Heart right ventricle (tissue), 16 donors: ENCODE measurements around the gene LCE3C. TPM values are rescaled to one million over a fixed set of nuclear protein-coding genes. Genes with fewer than 3 reads are reported as not detected.

Source experiments
- ATAC-seq, 8 donors: fragments of 200-7000 bp; cut with Tn5 transposase; one replicate each; pipeline ENCODE4 v1.9.1; 2020; ENCODE audit warnings: mild to moderate bottlenecking in 8 of 8, moderate library complexity in 8 of 8, moderate number of reproducible peaks in 1 of 8
- DNase-seq, 2 donors: peaks; one replicate each; pipeline ENCODE4 v3.0.0-alpha.2; 2020
- H3K27ac ChIP-seq, 10 donors: fragments of 200-600 bp; sonication (generic) in 2 of 10; one replicate each; pipeline versions ENCODE4 v1.5.0 to v1.8.0; 2020 to 2022; ENCODE audit warnings: mild to moderate bottlenecking in 3 of 10
- H3K27me3 ChIP-seq, 7 donors: fragments of 200-600 bp; one replicate each; pipeline ENCODE4 v1.8.0; 2021 to 2022; ENCODE audit warnings: mild to moderate bottlenecking in 2 of 7
- H3K36me3 ChIP-seq, 9 donors: fragments of 200-600 bp; sonication (generic) in 1 of 9; one replicate each; pipeline versions ENCODE4 v1.5.0 to v1.8.0; 2020 to 2022; ENCODE audit warnings: mild to moderate bottlenecking in 2 of 9
- H3K4me1 ChIP-seq, 9 donors: fragments of 200-600 bp; sonication (generic) in 1 of 9; one replicate each; pipeline versions ENCODE4 v1.5.0 to v1.8.0; 2020 to 2022; ENCODE audit warnings: mild to moderate bottlenecking in 4 of 9
- H3K4me3 ChIP-seq, 10 donors: fragments of 200-600 bp; sonication (generic) in 2 of 10; one replicate each; pipeline versions ENCODE4 v1.5.0 to v1.8.0; 2020 to 2022; ENCODE audit warnings: mild to moderate bottlenecking in 7 of 10, moderate library complexity in 2 of 10
- H3K9me3 ChIP-seq, 11 donors: fragments of 200-600 bp in 10 of 11; sonication (generic) in 2 of 11; one replicate each; pipeline versions ENCODE4 v1.5.0 to v1.8.0; 2013 to 2022; ENCODE audit warnings: mild to moderate bottlenecking in 2 of 11, control low read depth in 1 of 11, moderate library complexity in 1 of 11
- CTCF ChIP-seq, 9 donors: fragments of 200-600 bp; sonication (generic) in 2 of 9; IDR thresholded peaks; one replicate each; pipeline versions ENCODE4 v1.5.0 to v1.8.0; 2021 to 2022; ENCODE audit warnings: antibody characterized with exemption in 9 of 9, mild to moderate bottlenecking in 5 of 9, moderate library complexity in 1 of 9
- WGBS, 2 donors: extraction: QIAGEN DNeasy Blood & Tissue Kit; methylation state at CpG; one replicate each; pipeline ENCODE4 v1.1.7; 2013; ENCODE audit warnings: inconsistent platforms in 1 of 2; 5-methylcytosine and 5-hydroxymethylcytosine counted together
- intact Hi-C, 10 donors: fragments of 100-400 bp; cut with DNase I; formaldehyde crosslinking; loops; one replicate each; pipeline versions ENCODE4 v1.11.1 to v1.14.2; 2022
- polyA plus RNA-seq, 2 donors: library from polyadenylated mRNA; stranded (reverse); fragments of 200-250 nt; gene quantifications; one replicate each; pipeline ENCODE4 v1.2.3, GENCODE V29; 2013
- total RNA-seq, 10 donors: library from RNA; stranded (reverse); fragmentation: NEBNext Ultra II Directional in 3 of 10; extraction: Animal tissue kit (Norgen Biotek cat#: 25700) in 3 of 10; gene quantifications; one replicate each; pipeline versions ENCODE4 v1.2.1 to v1.2.4, GENCODE V29; 2021 to 2023
- donor health status: Arrhythmogenic right ventricular cardiomyopathy.
- donor health status: ischemic (EF 13 %, LVEDD 7.1; RV severe dilation, severe dysfunction).
- donor health status: healthy with polysubstance abuse.
- donor health status: DM: no; HTN: yes; CAD: no.
- donor health status: DM: no; HTN: no; CAD: no.
- donor health status: ischemic (EF 25% LVEDD 6.9; RV normal size, moderate dysfunction).
- donor health status: ischemic (EF 25% LVEDD 5.7; RV mildly dilated, moderate dysfunction).
- donor health status: healthy.
- donor health status: DM: yes; HTN: yes; CAD: no.
- donor health status: Ischemic cardiomyopathy.
- donor health status: ischemic (EF 35%, LVEDD 5.7; RV mildly dilated, moderate dysfunction).
- donor health status: nonischemic (EF 11% LVEDD 7.7; RV severe dilation, severe dysfunction).
- donor health status: DM: yes; HTN: yes; CAD: no.
- donor health status: PGD.
- donor health status: ischemic (EF 29% LVEDD 5.4; RV normal size, mild dysfunction).
- donor health status: nonischemic (EF 23%, LVEDD 6.1; RV moderate dilation, normal function).

The LCE3C gene
- total and polyA plus RNA-seq, 12 donors = not detected

GRCh38 chr1:152643945-152644344, 43.9 kb downstream of the LCE3C start:
- peaks cover 0 to 10% (median 0%) of the 10 kb centered on the region in 7 donors for H3K27me3 ChIP-seq
- 53 to 61% methylated on average over 3 of the region's 3 CpGs for WGBS, 2 donors
- DNase-seq (no peak), ATAC-seq (no peak)
- intact Hi-C loops = no loop called here
- no peak overlapping the region for H3K4me3 ChIP-seq
- no peaks in the 10 kb centered on the region for H3K36me3 ChIP-seq
- H3K4me1 ChIP-seq = no peaks in the 10 kb centered on the region
- no peak overlapping the region for H3K27ac ChIP-seq
- H3K9me3 ChIP-seq = peaks cover 0 to 5% (median 0%) of the 10 kb centered on the region in 11 donors
- TF ChIP-seq CTCF (IDR thresholded peaks at IDR 0.05) = no peak

GRCh38 chr1:152645146-152645545, 45.1 kb downstream of the LCE3C start:
- Histone ChIP-seq H3K36me3 (no peaks in the 10 kb centered on the region), H3K27me3 (peaks cover 0 to 14% (median 4%) of the 10 kb centered on the region in 7 donors), H3K4me1 (no peaks in the 10 kb centered on the region), H3K9me3 (no peaks in the 10 kb centered on the region), H3K27ac (no peak overlapping the region), H3K4me3 (no peak overlapping the region)
- 43 to 46% methylated on average over 3 of the region's 3 CpGs for WGBS, 2 donors
- DNase-seq (no peak), ATAC-seq (no peak)
- intact Hi-C loops = no loop called here
- no peak for TF ChIP-seq CTCF (IDR thresholded peaks at IDR 0.05)

GRCh38 chr1:152646656-152647055, 46.6 kb downstream of the LCE3C start:
- TF ChIP-seq CTCF (IDR thresholded peaks at IDR 0.05) = no peak
- Histone ChIP-seq H3K36me3 (no peaks in the 10 kb centered on the region), H3K27me3 (peaks cover 0 to 20% (median 4%) of the 10 kb centered on the region in 7 donors), H3K4me1 (no peaks in the 10 kb centered on the region), H3K4me3 (no peak overlapping the region), H3K27ac (no peak overlapping the region), H3K9me3 (no peaks in the 10 kb centered on the region)
- ATAC-seq = no peak
- intact Hi-C loops = no loop called here
- DNase-seq = no peak

Other genes with a start within 250 kb of the LCE3C start
- gene FLG2, start 240.2 kb upstream of the LCE3C start, total RNA-seq = not detected
- not detected for gene FLG2, start 240.2 kb upstream of the LCE3C start, polyA plus RNA-seq
- not detected for gene CRNN, start 186.0 kb upstream of the LCE3C start, total RNA-seq
- under 1 TPM in 1 of 2 donors, not detected in 1; 0.62 TPM for gene CRNN, start 186.0 kb upstream of the LCE3C start, polyA plus RNA-seq
- gene LCE5A, start 89.4 kb upstream of the LCE3C start, total RNA-seq = not detected
- under 1 TPM in 1 of 2 donors, not detected in 1; 0.07 TPM for gene LCE5A, start 89.4 kb upstream of the LCE3C start, polyA plus RNA-seq
- not detected for gene CRCT1, start 85.8 kb upstream of the LCE3C start, total RNA-seq
- gene CRCT1, start 85.8 kb upstream of the LCE3C start, polyA plus RNA-seq = under 1 TPM in 1 of 2 donors, not detected in 1; 0.10 TPM
- gene LCE3E, start 33.5 kb upstream of the LCE3C start, total RNA-seq = not detected
- gene LCE3E, start 33.5 kb upstream of the LCE3C start, polyA plus RNA-seq = not detected
- not detected for gene LCE3D, start 19.7 kb upstream of the LCE3C start, total RNA-seq
- not detected for gene LCE3D, start 19.7 kb upstream of the LCE3C start, polyA plus RNA-seq
- gene LCE3B, start 13.6 kb downstream of the LCE3C start, total RNA-seq = not detected
- gene LCE3B, start 13.6 kb downstream of the LCE3C start, polyA plus RNA-seq = not detected
- not detected for gene LCE3A, start 22.9 kb downstream of the LCE3C start, total RNA-seq
- gene LCE3A, start 22.9 kb downstream of the LCE3C start, polyA plus RNA-seq = not detected
- not detected for gene LCE2D, start 63.1 kb downstream of the LCE3C start, total RNA-seq
- gene LCE2D, start 63.1 kb downstream of the LCE3C start, polyA plus RNA-seq = not detected
- gene LCE2C, start 75.0 kb downstream of the LCE3C start, total RNA-seq = not detected
- gene LCE2C, start 75.0 kb downstream of the LCE3C start, polyA plus RNA-seq = not detected
- gene LCE2B, start 85.9 kb downstream of the LCE3C start, total RNA-seq = not detected
- not detected for gene LCE2B, start 85.9 kb downstream of the LCE3C start, polyA plus RNA-seq
- gene LCE2A, start 98.1 kb downstream of the LCE3C start, total RNA-seq = not detected
- not detected for gene LCE2A, start 98.1 kb downstream of the LCE3C start, polyA plus RNA-seq
- not detected for gene LCE4A, start 107.9 kb downstream of the LCE3C start, total RNA-seq
- gene LCE4A, start 107.9 kb downstream of the LCE3C start, polyA plus RNA-seq = not detected
- not detected for gene KPRP, start 157.8 kb downstream of the LCE3C start, total RNA-seq
- not detected for gene KPRP, start 157.8 kb downstream of the LCE3C start, polyA plus RNA-seq
- gene LCE1F, start 174.9 kb downstream of the LCE3C start, total RNA-seq = not detected
- not detected for gene LCE1F, start 174.9 kb downstream of the LCE3C start, polyA plus RNA-seq
- gene LCE1E, start 186.0 kb downstream of the LCE3C start, total RNA-seq = not detected
- gene LCE1E, start 186.0 kb downstream of the LCE3C start, polyA plus RNA-seq = not detected
- not detected for gene LCE1D, start 196.5 kb downstream of the LCE3C start, total RNA-seq
- gene LCE1D, start 196.5 kb downstream of the LCE3C start, polyA plus RNA-seq = not detected
- gene LCE1C, start 206.4 kb downstream of the LCE3C start, total RNA-seq = not detected
- not detected for gene LCE1C, start 206.4 kb downstream of the LCE3C start, polyA plus RNA-seq
- gene LCE1B, start 211.7 kb downstream of the LCE3C start, total RNA-seq = not detected
- gene LCE1B, start 211.7 kb downstream of the LCE3C start, polyA plus RNA-seq = not detected
- gene LCE1A, start 227.2 kb downstream of the LCE3C start, total RNA-seq = not detected
- not detected for gene LCE1A, start 227.2 kb downstream of the LCE3C start, polyA plus RNA-seq
- not detected for gene LCE6A, start 242.6 kb downstream of the LCE3C start, total RNA-seq
- not detected for gene LCE6A, start 242.6 kb downstream of the LCE3C start, polyA plus RNA-seq